GM18867 (cell line): Measurements from ENCODE around the gene DPY19L3.
"Not testable (repeated sequence)": the region's sequence is repeated elsewhere in the genome, so short reads cannot be mapped to it uniquely, and the experiment has no call there.

ENCODE experiments used
- ATAC-seq: cut with Tn5 transposase; IDR thresholded peaks from one replicate; pipeline ENCODE4 v1.9.1; 2021; ENCODE audit warnings: mild to moderate bottlenecking, moderate library complexity; ENCODE audit not compliant: unreplicated experiment

Gene DPY19L3

DNA sequence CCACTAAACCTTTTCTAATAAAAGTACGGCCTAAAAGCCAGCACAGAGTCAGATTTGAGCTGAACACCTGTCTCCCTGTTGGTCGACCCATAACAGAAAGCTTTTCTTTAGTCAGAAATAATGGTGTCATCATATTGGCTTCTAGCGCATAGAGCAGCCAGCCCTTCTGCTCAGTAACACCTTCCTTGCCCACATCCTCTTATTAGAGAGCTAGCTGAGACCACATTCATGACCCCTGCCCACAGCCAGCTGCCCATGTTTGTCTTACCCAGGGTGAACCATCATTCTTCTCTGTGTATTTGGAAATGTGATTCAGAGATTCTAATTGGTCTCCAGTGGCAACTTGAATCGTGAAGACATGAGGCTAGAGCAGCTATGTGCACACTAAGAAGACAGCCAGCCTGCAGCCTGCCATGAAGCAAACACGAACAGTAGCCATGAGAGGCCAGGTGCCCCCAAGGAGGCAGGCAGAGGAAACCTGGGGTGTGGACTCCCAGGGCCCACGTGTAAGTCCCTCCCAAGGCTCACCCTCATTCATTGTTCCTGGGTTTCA is 93.2 kb downstream of the DPY19L3 start:
- no peak for ATAC-seq

DNA sequence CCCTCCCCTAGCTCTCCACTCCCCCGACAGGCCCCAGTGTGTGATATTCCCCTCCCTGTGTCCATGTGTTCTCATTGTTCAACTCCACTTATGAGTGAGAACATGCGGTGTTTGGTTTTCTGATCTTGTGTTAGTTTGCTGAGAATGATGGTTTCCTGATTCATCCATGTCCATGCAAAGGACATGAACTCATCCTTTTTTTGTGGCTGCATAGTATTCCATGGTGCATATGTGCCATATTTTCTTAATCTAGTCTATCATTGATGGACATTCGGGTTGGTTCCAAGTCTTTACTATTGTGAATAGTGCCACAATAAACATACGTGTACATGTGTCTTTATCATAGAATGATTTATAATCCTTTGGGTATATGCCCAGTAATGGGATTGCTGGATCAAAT is 106.9 kb downstream of the DPY19L3 start:
- not testable (repeated sequence) for ATAC-seq

DNA sequence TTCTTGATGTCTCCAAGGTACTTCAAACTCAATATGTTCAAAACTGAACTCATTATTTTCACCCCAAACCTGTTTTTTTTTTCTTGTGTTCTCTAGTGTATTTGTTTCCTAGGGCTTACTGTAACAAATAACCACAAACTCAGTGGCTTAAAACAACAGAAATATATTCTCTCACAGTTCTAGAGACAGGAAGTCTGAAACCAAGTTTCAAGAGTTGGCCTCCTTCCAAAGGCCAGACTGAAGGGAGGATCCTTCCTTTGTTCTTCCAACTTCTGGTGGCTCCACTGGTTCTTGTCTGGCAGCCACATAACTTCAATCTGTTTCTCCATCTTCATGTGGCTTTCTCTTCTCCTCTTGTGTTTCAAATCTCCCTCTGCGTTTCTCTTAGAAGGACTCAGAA is 113.5 kb downstream of the DPY19L3 start:
- ATAC-seq = no peak

DNA sequence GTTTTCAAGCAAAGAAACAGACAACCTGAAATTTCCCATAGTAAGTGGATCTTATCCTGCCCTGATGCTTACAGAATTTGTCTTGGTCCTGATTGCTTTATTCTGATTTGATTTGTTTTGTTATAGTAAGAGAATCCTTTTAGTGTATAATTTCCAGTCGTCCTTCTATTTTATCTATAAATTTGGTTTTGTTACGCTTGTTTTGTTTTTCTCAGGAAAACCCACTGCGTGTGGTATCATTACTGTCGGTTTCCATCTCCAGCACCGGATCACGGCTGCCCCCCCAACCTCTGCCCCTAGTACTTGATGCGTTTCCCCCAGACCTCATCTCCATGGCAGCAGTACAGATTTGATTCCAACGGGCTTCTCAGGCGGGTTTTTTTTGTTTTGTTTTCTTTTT is 117.4 kb downstream of the DPY19L3 start:
- no peak for ATAC-seq

DNA sequence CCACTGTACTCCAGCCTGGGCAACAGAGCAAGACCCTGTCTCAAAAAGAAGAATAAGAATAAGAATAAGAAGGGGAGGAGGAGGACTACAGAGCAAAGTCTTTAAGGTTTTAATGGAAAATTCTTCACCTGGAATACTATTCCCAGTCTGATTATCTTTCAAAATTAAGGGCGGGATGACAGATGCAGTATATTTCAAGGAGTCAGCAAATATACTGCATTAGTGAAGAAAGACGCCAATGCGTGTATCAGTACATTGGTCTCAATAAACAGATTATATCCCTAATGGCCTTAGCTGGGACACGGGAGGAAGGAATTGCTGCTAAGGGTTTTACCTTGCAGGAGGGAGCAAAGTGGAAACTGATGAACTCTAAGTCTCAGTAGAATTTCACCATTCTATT is 121.3 kb downstream of the DPY19L3 start:
- ATAC-seq = no peak

DNA sequence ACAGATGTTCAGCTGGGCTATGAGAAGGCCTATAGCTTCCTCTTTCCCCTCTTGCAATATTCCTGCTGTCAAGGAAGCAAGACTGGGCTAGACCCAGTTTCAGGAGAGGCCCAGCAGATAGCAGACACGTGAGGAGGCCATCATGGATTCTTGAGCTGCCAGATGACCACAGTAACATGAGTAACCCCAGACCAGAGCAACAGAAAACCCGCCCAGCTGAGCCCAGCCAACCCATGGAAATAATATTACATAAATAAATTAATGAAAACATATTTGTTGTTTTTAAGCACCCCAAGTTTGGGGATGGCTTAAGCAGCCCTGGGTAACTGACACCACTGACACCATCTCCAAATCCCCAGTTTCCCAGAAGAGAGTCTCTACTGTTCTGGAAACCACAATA is 125.2 kb downstream of the DPY19L3 start:
- no peak for ATAC-seq

DNA sequence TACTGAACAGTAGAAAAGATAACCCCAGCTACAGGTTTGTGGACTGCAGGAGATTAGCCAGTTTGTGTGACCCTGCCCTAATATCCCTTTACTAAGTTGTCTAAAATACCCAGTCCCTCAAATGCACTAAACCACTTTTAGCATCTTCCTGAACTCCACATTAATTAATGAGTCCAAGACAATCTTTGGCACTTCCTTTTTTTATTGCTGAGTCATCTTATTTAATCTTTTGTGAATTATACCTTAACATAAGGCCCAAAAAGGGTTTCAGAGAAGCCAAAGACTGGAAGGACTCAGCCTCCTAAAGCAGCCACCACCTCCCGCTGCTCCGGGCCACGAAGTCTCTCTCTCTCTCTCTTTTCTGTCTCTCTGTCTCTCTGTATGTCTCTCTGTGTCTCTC is 126.7 kb downstream of the DPY19L3 start:
- ATAC-seq = no peak
